Sigmoid colon (tissue), 7 donors: ENCODE data around the gene GET4. TPM values are rescaled to one million over a fixed set of nuclear protein-coding genes. Genes with fewer than 3 reads are reported as not detected.
A peak's percentile ranks its signal among the peaks of the same experiment; 100 is the strongest.

ENCODE experiments used
- DNase-seq: peaks from one replicate; pipeline ENCODE4 v3.0.0-alpha.2; 2019
- H3K27ac ChIP-seq, 4 donors: fragments of 200-600 bp; sonication (generic); one replicate each; pipeline ENCODE4 v1.5.1; 2016 to 2019; ENCODE audit warnings: mild to moderate bottlenecking in 1 of 4
- H3K27me3 ChIP-seq, 3 donors: fragments of 200-600 bp; sonication (generic); one replicate each; pipeline ENCODE4 v1.5.1; 2019; ENCODE audit warnings: mild to moderate bottlenecking in 1 of 3
- H3K36me3 ChIP-seq, 4 donors: fragments of 200-600 bp; sonication (generic); one replicate each; pipeline ENCODE4 v1.5.1; 2016 to 2019
- H3K4me1 ChIP-seq, 4 donors: fragments of 200-600 bp; sonication (generic); one replicate each; pipeline ENCODE4 v1.5.1; 2017 to 2019
- H3K4me3 ChIP-seq, 4 donors: fragments of 200-600 bp; sonication (generic); one replicate each; pipeline ENCODE4 v1.5.1; 2017 to 2019; ENCODE audit warnings: mild to moderate bottlenecking in 2 of 4, moderate library complexity in 1 of 4
- H3K9me3 ChIP-seq, 4 donors: fragments of 200-600 bp in 3 of 4; sonication (generic) in 3 of 4; one replicate each; pipeline versions ENCODE4 v1.5.1 to v1.6.1; 2013 to 2019
- EP300 ChIP-seq, 4 donors: sonication (generic); formaldehyde crosslinking; IDR thresholded peaks; one replicate each; pipeline ENCODE4 v1.6.1; 2017; ENCODE audit warnings: antibody characterized with exemption in 4 of 4
- POLR2A ChIP-seq, 2 donors: fragments of 450-650 bp; IDR thresholded peaks; one replicate each; pipeline ENCODE4 v1.6.1; 2016; ENCODE audit warnings: antibody characterized with exemption in 2 of 2, mild to moderate bottlenecking in 2 of 2, moderate library complexity in 2 of 2
- POLR2AphosphoS5 ChIP-seq, 4 donors: sonication (generic); formaldehyde crosslinking; IDR thresholded peaks; one replicate each; pipeline ENCODE4 v1.6.1; 2017; ENCODE audit warnings: antibody characterized with exemption in 4 of 4
- WGBS, 2 donors: extraction: QIAGEN DNeasy Blood & Tissue Kit; methylation state at CpG; one replicate each; pipeline ENCODE4 v1.1.7; 2013; 5-methylcytosine and 5-hydroxymethylcytosine counted together
- intact Hi-C: fragments of 100-400 bp; cut with DNase I; formaldehyde crosslinking; loops from one replicate; pipeline ENCODE4 v1.15.1; 2023
- polyA plus RNA-seq, 3 donors: library from polyadenylated mRNA; stranded (reverse); fragments of 200-250 nt; gene quantifications; one replicate each; pipeline ENCODE4 v1.2.3, GENCODE V29; 2013
- total RNA-seq, 4 donors: library from RNA; depleted of rRNA; stranded (reverse); fragments of >200 nt; gene quantifications; one replicate each; pipeline ENCODE4 v1.1.0, GENCODE V29; 2016
- TF ChIP-seq, protein P1 (sequence below), 4 experiments: fragments of 450-650 bp in 3 of 4; fragments of 200-600 bp in 1 of 4; IDR thresholded peaks; one replicate each; pipeline ENCODE4 v1.5.1; 2016 to 2019; ENCODE audit warnings: antibody characterized with exemption in 4 of 4, mild to moderate bottlenecking in 3 of 4, moderate library complexity in 2 of 4
- donor health status: healthy with polysubstance abuse.
- donor health status: Bipolar disorder and iron deficiency.
- donor health status: healthy.

Gene GET4
- total and polyA plus RNA-seq, 7 donors = 20.3 to 51.4 (median 27.0) TPM

GRCh38 chr7:840001-840600 lies 36.3 kb upstream of the GET4 start:
- no peaks in the 10 kb centered on the region for H3K9me3 ChIP-seq
- no peak for TF ChIP-seq EP300 (IDR thresholded peaks at IDR 0.05)
- H3K27ac ChIP-seq = peak overlapping the region in 1 of 4 donors; percentile 52
- intact Hi-C loops = no loop called here
- peak; percentile 48 for DNase-seq
- H3K36me3 ChIP-seq = peaks cover 0 to 48% (median 26%) of the 10 kb centered on the region in 4 donors
- H3K4me1 ChIP-seq = peaks cover 0 to 68% (median 56%) of the 10 kb centered on the region in 4 donors
- no peak overlapping the region for H3K4me3 ChIP-seq
- H3K27me3 ChIP-seq = no peaks in the 10 kb centered on the region
- 91 to 92% methylated on average over 24 of the region's 24 CpGs for WGBS, 2 donors

DNA sequence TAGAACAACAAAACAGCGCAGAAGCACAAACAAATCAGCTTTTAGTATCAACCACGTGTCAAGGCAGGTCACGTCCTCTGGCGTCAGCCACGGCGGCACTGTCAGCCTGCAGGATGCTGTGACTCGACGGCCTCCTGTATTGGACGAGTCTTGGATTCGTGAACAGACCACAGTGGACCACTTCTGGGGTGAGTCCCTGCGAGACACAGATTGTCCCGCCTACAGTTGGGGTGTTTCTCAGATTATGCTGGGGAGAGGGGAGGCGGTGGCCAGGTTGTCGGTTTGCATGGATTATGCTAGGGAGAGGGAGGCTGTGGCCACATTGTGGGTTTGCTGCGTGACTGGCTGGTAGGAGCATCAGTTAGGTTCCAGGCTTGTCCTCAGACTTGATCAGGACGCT lies 34.4 kb upstream of the GET4 start:
- TF ChIP-seq, protein P1, sequence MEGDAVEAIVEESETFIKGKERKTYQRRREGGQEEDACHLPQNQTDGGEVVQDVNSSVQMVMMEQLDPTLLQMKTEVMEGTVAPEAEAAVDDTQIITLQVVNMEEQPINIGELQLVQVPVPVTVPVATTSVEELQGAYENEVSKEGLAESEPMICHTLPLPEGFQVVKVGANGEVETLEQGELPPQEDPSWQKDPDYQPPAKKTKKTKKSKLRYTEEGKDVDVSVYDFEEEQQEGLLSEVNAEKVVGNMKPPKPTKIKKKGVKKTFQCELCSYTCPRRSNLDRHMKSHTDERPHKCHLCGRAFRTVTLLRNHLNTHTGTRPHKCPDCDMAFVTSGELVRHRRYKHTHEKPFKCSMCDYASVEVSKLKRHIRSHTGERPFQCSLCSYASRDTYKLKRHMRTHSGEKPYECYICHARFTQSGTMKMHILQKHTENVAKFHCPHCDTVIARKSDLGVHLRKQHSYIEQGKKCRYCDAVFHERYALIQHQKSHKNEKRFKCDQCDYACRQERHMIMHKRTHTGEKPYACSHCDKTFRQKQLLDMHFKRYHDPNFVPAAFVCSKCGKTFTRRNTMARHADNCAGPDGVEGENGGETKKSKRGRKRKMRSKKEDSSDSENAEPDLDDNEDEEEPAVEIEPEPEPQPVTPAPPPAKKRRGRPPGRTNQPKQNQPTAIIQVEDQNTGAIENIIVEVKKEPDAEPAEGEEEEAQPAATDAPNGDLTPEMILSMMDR (IDR thresholded peaks at IDR 0.05) = no peak
- no peak for TF ChIP-seq POLR2AphosphoS5 (IDR thresholded peaks at IDR 0.05)
- TF ChIP-seq EP300 (IDR thresholded peaks at IDR 0.05) = no peak
- Histone ChIP-seq H3K4me3 (no peak overlapping the region), H3K4me1 (peaks cover 0 to 49% (median 38%) of the 10 kb centered on the region in 4 donors), H3K27me3 (no peaks in the 10 kb centered on the region), H3K27ac (peak overlapping the region; percentile 70 to 88 (median 84)), H3K36me3 (peaks cover 0 to 51% (median 26%) of the 10 kb centered on the region in 4 donors), H3K9me3 (no peaks in the 10 kb centered on the region)
- WGBS, 2 donors = 82 to 88% methylated on average over 16 of the region's 16 CpGs
- peak; percentile 62 for DNase-seq
- intact Hi-C loops = no loop called here

DNA sequence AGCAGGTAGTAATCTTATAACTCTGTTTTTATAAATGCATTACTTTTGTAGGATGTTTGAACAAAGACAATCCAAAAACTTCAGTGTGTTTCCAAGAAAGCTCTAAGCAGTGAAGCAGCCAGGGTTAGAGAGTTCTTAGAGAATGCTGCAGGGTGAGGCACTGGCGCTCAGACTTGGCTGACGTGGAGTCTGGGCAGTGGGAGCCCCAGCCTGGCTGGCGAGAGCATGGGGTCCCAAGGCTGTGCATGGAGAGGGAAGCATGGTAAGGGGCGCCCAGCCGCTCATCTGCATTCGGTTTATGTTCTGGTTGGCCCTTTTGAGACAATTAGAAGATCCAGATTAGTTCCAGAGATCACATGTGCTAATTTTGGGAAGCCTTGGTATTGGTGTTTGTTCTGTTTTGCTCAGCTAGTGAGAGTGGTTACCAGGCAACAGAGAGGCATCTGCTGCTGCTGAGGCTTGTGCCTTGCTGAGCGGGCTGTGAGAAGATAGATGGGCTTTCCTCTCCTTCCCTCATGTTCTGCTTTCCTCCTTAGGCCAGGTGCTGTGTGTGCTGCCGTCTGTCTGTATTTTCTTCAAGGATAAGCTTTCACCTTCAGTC lies 33.8 kb upstream of the GET4 start:
- H3K27ac ChIP-seq = peak overlapping the region; percentile 70 to 88 (median 84)
- H3K27me3 ChIP-seq = no peaks in the 10 kb centered on the region
- WGBS, 2 donors = 84 to 88% methylated on average over 8 of the region's 8 CpGs
- H3K9me3 ChIP-seq = no peaks in the 10 kb centered on the region
- H3K4me1 ChIP-seq = peaks cover 0 to 43% (median 32%) of the 10 kb centered on the region in 4 donors
- peaks cover 0 to 51% (median 26%) of the 10 kb centered on the region in 4 donors for H3K36me3 ChIP-seq
- TF ChIP-seq, protein P1 (IDR thresholded peaks at IDR 0.05) = no peak
- no peak for TF ChIP-seq POLR2A (IDR thresholded peaks at IDR 0.05)
- TF ChIP-seq EP300 (IDR thresholded peaks at IDR 0.05) = peak in 1 of 4 donors; percentile 48
- peak in 2 of 4 donors; percentile 47 to 57 for TF ChIP-seq POLR2AphosphoS5 (IDR thresholded peaks at IDR 0.05)
- intact Hi-C loops = no loop called here
- H3K4me3 ChIP-seq = no peak overlapping the region
- peak; percentile 83 for DNase-seq

GRCh38 chr7:843230-843629 lies 33.1 kb upstream of the GET4 start:
- H3K9me3 ChIP-seq = no peaks in the 10 kb centered on the region
- WGBS, 2 donors = 95 to 96% methylated on average over 17 of the region's 17 CpGs
- no peak overlapping the region for H3K4me3 ChIP-seq
- peaks cover 0 to 51% (median 26%) of the 10 kb centered on the region in 4 donors for H3K36me3 ChIP-seq
- DNase-seq = no peak
- intact Hi-C loops = no loop called here
- peaks cover 0 to 36% (median 26%) of the 10 kb centered on the region in 4 donors for H3K4me1 ChIP-seq
- peak overlapping the region; percentile 7 to 88 (median 84) for H3K27ac ChIP-seq
- TF ChIP-seq EP300 (IDR thresholded peaks at IDR 0.05) (no peak), POLR2AphosphoS5 (IDR thresholded peaks at IDR 0.05) (no peak), POLR2A (IDR thresholded peaks at IDR 0.05) (no peak)
- TF ChIP-seq, protein P1 (IDR thresholded peaks at IDR 0.05) = no peak
- no peaks in the 10 kb centered on the region for H3K27me3 ChIP-seq

- no peaks in the 10 kb centered on the region for H3K27me3 ChIP-seq
- peaks cover 0 to 54% (median 30%) of the 10 kb centered on the region in 4 donors for H3K36me3 ChIP-seq
These were observed 32.3 kb upstream of the GET4 start for GRCh38 chr7:844043-844442.

More at GRCh38 chr7:844043-844442, 32.3 kb upstream of the GET4 start:
- 89 to 95% methylated on average over 14 of the region's 14 CpGs for WGBS, 2 donors
- no peaks in the 10 kb centered on the region for H3K9me3 ChIP-seq
- intact Hi-C loops = loop anchor here (2.0 kb wide), 1 partner anchor 17 kb away; no protein-coding TSS in a partner anchor
- peak overlapping the region in 3 of 4 donors; percentile 84 to 88 (median 85) for H3K27ac ChIP-seq
- no peak overlapping the region for H3K4me3 ChIP-seq
- peaks cover 0 to 29% (median 25%) of the 10 kb centered on the region in 4 donors for H3K4me1 ChIP-seq
- no peak for DNase-seq
- no peak for TF ChIP-seq POLR2AphosphoS5 (IDR thresholded peaks at IDR 0.05)
- TF ChIP-seq, protein P1 (IDR thresholded peaks at IDR 0.05) = no peak
- no peak for TF ChIP-seq POLR2A (IDR thresholded peaks at IDR 0.05)
- no peak for TF ChIP-seq EP300 (IDR thresholded peaks at IDR 0.05)
